Hematopoietic multipotent progenitor cell treated with erythropoietin and hydrocortisone succinate and interleukin-3 and kit ligand, for 17 days (in vitro differentiated cells): ENCODE results near the gene AP1AR.
"Not testable (repeated sequence)": the region's sequence is repeated elsewhere in the genome, so short reads cannot be mapped to it uniquely, and the experiment has no call there.

Experiments used
- DNase-seq: peaks from one replicate; pipeline ENCODE4 v3.0.0-alpha.2; 2015; ENCODE audit warnings: low spot score

AP1AR gene

DNA sequence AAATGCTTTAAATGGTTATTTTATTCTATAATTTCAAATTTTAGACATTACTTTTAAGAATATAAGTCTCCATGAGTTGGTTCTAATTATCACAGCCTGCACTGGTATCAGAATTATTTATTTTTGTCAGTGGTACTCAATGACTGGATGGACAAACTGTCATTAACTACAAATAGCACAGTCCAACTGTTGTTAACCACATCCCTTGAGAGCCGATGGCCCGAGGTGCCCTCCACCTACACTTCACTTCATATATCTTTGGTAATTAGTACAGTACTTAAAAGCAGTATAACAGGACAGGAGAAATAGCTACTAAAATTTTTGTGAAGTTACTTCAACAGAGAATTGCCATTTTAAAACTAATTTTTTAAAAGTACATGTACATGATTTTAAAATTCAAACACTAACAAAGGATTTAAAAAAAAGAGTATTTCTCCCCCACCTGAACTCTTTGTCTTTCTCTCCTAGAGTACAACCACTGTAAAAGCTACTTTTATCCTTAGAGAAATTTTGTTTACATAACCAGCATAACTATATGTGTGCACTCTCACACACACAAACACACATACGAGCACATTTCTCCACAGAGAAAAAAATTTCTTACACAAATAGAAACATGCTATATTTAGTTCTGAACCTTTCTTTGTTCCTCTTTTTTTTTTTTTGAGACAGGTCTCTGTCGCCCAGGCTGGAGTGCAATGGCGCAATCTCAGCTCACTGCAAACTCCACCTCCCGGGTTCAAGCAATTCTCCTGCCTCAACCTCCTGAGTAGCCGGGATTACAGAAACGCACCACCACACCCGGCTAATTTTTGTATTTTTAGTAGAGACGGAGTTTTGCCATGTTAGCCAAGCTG is 47.7 kb downstream of the AP1AR start:
- no peak for DNase-seq

- no peak for DNase-seq
Measured at GRCh38 chr4:112279882-112280315, 48.3 kb downstream of the AP1AR start.

DNA sequence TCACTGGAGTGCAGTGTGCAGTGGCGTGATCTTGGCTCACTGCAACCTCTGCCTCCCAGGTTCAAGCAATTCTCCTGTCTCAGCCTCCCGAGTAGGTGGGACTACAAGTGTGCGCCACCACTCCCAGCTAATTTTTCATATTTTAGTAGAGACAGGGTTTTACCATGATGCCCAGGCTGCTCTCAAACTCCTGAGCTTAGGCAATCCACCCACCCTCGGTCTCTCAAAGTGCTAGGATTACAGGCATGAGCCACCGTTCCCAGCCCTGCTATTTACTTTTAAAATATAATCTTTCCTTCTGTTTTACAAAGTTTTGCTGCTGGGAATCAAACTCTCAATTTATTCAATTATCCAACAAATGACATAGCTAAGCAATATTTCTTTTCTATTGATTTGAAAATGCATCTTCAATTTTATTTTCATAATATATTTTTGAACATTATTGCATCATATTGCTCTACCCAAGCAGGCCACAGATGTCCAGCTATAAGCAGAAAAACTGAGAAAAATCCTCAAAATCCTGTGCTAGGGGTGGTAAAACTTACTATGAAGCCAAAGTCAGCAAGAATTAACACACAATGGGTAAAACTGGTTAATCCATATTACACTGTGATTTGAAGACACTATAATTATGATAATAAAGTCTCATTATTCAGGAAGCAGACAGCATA is 48.9 kb downstream of the AP1AR start:
- no peak for DNase-seq

GRCh38 chr4:112281895-112282398 is 50.4 kb downstream of the AP1AR start:
- DNase-seq = not testable (repeated sequence)

GRCh38 chr4:112282860-112283667 is 51.5 kb downstream of the AP1AR start:
- no peak for DNase-seq

DNA sequence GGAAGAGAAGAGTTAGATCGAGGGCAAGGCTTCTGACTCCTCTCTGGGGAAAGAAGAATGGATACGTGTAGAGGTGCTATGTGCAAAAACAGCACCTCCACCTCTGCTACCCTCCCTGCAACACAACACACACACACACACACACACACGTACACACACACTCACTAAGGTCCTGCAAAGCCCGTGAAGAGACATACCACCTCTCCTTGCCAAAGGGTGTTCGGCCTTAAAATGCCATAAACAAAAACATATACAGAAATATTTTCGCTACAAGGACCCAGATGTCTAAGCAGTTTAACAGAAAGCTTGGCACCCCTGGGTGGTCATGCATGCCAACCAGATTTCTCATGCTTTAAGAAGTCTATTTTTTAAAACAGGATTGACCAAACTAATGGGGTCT is 52.6 kb downstream of the AP1AR start:
- no peak for DNase-seq

GRCh38 chr4:112284662-112285411 is 53.2 kb downstream of the AP1AR start:
- no peak for DNase-seq

DNA sequence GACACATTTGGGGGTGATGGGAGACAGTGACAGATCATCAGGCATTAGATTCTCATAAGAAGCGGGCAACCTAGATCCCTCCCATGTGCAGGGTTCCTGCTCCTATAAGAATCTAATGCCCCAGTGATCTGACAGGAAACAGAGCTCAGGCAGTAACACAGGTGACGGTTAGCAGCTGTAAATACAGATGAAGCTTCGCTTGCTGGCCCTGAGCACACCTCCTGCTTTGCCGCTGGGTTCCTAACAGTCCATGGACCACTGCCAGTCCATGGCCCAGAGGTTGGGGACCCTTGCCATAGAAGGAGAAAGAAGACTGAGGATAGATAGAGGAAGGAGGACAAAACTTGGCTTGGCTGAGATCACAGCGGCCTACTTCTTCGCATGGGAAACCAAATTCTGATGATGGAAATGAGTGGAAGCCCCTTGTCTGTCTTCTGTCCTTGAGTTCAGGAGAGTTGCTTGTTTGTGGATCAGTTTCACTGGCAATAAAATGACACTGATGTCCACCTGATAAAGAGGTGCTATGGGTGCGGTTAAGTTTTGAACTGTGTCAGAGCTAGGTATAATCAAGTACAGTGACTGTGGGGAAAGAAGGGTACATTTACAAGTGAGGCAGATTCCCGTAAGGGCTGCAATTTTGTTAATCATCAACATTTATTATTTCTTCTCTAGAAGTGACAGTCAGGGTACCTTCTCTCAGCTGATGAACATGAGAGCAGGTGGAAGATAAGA is 55.8 kb downstream of the AP1AR start:
- no peak for DNase-seq

- no peak for DNase-seq
Measured at GRCh38 chr4:112288455-112288854, 56.9 kb downstream of the AP1AR start.

GRCh38 chr4:112289407-112290253 is 58.0 kb downstream of the AP1AR start:
- no peak for DNase-seq

DNA sequence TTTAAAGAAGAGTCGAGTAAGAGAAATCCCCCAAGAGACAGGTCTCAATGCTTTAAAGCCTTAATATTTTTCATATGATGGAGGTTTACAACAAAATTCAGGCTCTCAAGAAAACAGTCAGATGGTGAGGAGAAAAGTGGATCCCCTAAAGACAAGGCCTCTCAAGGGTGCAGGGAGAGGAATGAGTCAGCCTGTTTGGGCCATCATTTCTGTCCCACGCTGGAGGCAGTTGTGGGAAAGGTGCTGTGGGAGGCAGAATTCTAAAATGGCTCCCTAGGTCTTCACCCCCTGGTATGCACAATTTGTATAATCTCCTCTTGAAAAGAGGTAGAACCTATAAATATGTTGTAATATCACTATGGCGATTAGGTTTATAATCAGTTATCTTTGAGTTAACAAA is 58.8 kb downstream of the AP1AR start:
- DNase-seq = no peak

- no peak for DNase-seq
Measured at GRCh38 chr4:112296949-112297880, 65.6 kb downstream of the AP1AR start, which contains the start of gene ALPK1. Gene ALPK1 (plus strand): TSS chr4:112297369.

- no peak for DNase-seq
Measured at GRCh38 chr4:112299721-112300120, 68.1 kb downstream of the AP1AR start.

- DNase-seq = no peak
Measured at GRCh38 chr4:112302320-112303274, 71.0 kb downstream of the AP1AR start.

DNA sequence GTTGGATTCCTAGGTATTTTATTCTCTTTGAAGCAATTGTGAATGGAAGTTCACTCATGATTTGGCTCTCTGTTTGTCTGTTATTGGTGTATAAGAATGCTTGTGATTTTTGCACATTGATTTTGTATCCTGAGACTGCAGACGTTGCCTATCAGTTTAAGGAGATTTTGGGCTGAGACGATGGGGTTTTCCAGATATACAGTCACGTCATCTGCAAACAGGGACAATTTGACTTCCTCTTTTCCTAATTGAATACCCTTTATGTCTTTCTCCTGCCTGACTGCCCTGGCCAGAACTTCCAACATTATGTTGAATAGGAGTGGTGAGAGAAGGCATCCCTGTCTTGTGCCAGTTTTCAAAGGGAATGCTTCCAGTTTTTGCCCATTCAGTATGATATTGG is 73.9 kb downstream of the AP1AR start:
- DNase-seq = not testable (repeated sequence)

DNA sequence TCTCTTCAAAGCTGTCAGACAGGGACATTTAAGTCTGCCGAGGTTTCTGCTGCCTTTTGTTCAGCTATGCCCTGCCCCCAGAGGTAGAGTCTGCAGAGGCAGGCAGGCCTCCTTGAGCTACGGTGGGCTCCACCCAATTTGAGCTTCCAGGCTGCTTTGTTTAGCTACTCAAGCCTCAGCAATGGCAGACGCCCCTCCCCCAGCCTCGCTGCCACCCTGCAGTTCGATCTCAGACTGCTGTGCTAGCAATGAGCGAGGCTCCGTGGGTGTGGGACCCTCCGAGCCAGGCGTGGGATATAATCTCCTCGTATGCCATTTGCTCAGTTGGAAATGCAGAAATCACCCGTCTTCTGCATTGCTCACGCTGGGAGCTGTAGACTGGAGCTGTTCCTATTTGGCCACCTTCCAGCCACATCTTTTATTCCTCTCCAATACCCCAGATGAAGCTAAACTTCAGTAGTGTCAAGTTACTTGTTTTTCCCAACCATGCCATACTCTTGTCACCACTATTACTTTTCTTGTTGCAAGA is 77.7 kb downstream of the AP1AR start:
- not testable (repeated sequence) for DNase-seq

- DNase-seq = no peak
Measured at GRCh38 chr4:112311516-112311915, 79.9 kb downstream of the AP1AR start.
